SU-DHL-6 (cell line): ENCODE measurements around the gene CNP.
"Not testable (repeated sequence)": the region's sequence is repeated elsewhere in the genome, so short reads cannot be mapped to it uniquely, and the experiment has no call there.

ENCODE experiments used
- H2AFZ ChIP-seq: fragments of 200-600 bp; sonication (generic); 2 replicates; pipeline ENCODE4 v1.6.1; 2014; ENCODE audit warnings: low read depth, mild to moderate bottlenecking, moderate library complexity, mixed read lengths, antibody characterized with exemption, low read length; ENCODE audit not compliant: severe bottlenecking
- H3F3A ChIP-seq: fragments of 200-600 bp; shearing (Covaris generic); 2 replicates; pipeline ENCODE4 v1.6.0; 2016; ENCODE audit warnings: antibody characterized with exemption, mild to moderate bottlenecking; ENCODE audit not compliant: insufficient read depth
- H3K27ac ChIP-seq: fragments of 200-600 bp; sonication (generic); 2 replicates; pipeline ENCODE4 v1.5.1; 2016; ENCODE audit warnings: low read depth, mild to moderate bottlenecking, low read length, moderate library complexity, mixed read lengths
- H3K27me3 ChIP-seq: fragments of 200-600 bp; sonication (generic), shearing (Covaris generic); 2 replicates; pipeline ENCODE4 v1.6.0; 2014; ENCODE audit warnings: mild to moderate bottlenecking, low read length
- H3K36me3 ChIP-seq: fragments of 200-600 bp; sonication (generic); 2 replicates; pipeline ENCODE4 v1.6.1; 2014; ENCODE audit warnings: mild to moderate bottlenecking, low read length, mixed read lengths
- H3K4me2 ChIP-seq: fragments of 300-600, 200-600 bp; shearing (Covaris generic), sonication (generic); 2 replicates; pipeline ENCODE4 v1.6.0; 2014; ENCODE audit warnings: low read length, low read depth, mild to moderate bottlenecking; ENCODE audit not compliant: poor library complexity, severe bottlenecking
- H3K4me3 ChIP-seq: fragments of 200-600 bp; sonication (generic); 2 replicates; pipeline ENCODE4 v1.5.1; 2014; ENCODE audit warnings: antibody characterized with exemption, low read length, mild to moderate bottlenecking, mixed read lengths; ENCODE audit not compliant: insufficient read depth, poor library complexity, severe bottlenecking
- H3K79me2 ChIP-seq: fragments of 200-600 bp; sonication (generic); 2 replicates; pipeline ENCODE4 v1.6.1; 2014; ENCODE audit warnings: mild to moderate bottlenecking, low read length, moderate library complexity; ENCODE audit not compliant: insufficient read depth
- H3K9ac ChIP-seq: fragments of 200-600 bp; sonication (generic); 2 replicates; pipeline ENCODE4 v1.7.0; 2014; ENCODE audit warnings: mild to moderate bottlenecking, low read length
- H3K9me2 ChIP-seq: fragments of 200-600 bp; sonication (generic); replicated peaks from 2 replicates; pipeline ENCODE4 v1.6.1; 2014; ENCODE audit warnings: low read length; ENCODE audit not compliant: insufficient read depth
- H3K9me3 ChIP-seq: fragments of 200-600 bp; sonication (generic); 2 replicates; pipeline ENCODE4 v1.6.1; 2014; ENCODE audit warnings: low read length, mixed read lengths; ENCODE audit not compliant: insufficient read depth
- H4K20me1 ChIP-seq: fragments of 200-600 bp; sonication (generic); 2 replicates; pipeline ENCODE4 v1.6.1; 2014; ENCODE audit warnings: low read depth, mild to moderate bottlenecking, antibody characterized with exemption, low read length, moderate library complexity, mixed read lengths
- EZH2phosphoT487 ChIP-seq: fragments of 200-600 bp; sonication (generic), shearing (Covaris generic); conservative IDR thresholded peaks from 2 replicates; pipeline ENCODE4 v1.6.1; 2018; ENCODE audit warnings: mild to moderate bottlenecking, antibody characterized with exemption, low read length, moderate library complexity, mixed read lengths
- TF ChIP-seq, protein P1 (sequence below): fragments of 200-600 bp; sonication (generic); IDR thresholded peaks from one replicate; pipeline ENCODE4 v1.5.1; 2017; ENCODE audit warnings: antibody characterized with exemption, mild to moderate bottlenecking, low read length, moderate library complexity; ENCODE audit not compliant: insufficient read depth, poor library complexity, severe bottlenecking

Gene CNP

DNA sequence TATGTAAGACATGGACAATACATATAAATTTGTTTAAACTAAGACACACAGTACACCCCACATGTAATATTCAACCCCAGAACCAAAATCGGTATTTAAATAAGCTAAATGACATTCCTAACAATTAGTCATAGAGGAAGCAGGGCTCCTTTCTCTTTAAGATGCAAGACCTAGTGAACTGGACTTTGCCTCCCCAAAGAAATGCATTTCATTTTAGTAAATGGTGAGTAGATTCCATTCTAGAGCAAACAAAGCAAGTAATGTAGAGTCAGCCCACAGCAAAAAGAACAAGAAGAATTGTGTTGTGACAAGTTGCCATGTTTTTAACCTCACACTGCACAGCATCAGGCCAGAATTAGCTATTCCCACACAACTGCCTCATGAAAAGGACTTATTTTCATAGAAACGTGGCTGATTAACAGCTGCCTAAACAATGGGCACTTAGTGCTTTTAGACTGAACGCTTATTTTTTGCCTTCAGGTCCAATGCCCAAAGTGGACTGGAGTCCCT is 36.3 kb downstream of the CNP start:
- peaks cover 73% of the 10 kb centered on the region for H3K79me2 ChIP-seq
- H3K4me2 ChIP-seq, result no peak overlapping the region
- H3K9ac ChIP-seq, result no peak overlapping the region
- no peak overlapping the region for H3K27ac ChIP-seq
- no peaks in the 10 kb centered on the region for H3K9me3 ChIP-seq
- H3K4me3 ChIP-seq, result no peak overlapping the region
- peaks cover 7% of the 10 kb centered on the region; the same call in 1 of the 2 replicates for H3F3A ChIP-seq
- TF ChIP-seq EZH2phosphoT487, result no peak
- TF ChIP-seq, protein P1, sequence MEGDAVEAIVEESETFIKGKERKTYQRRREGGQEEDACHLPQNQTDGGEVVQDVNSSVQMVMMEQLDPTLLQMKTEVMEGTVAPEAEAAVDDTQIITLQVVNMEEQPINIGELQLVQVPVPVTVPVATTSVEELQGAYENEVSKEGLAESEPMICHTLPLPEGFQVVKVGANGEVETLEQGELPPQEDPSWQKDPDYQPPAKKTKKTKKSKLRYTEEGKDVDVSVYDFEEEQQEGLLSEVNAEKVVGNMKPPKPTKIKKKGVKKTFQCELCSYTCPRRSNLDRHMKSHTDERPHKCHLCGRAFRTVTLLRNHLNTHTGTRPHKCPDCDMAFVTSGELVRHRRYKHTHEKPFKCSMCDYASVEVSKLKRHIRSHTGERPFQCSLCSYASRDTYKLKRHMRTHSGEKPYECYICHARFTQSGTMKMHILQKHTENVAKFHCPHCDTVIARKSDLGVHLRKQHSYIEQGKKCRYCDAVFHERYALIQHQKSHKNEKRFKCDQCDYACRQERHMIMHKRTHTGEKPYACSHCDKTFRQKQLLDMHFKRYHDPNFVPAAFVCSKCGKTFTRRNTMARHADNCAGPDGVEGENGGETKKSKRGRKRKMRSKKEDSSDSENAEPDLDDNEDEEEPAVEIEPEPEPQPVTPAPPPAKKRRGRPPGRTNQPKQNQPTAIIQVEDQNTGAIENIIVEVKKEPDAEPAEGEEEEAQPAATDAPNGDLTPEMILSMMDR, result no peak
- H4K20me1 ChIP-seq, result peaks cover 11% of the 10 kb centered on the region; the same call in 1 of the 2 replicates
- H3K27me3 ChIP-seq, result no peaks in the 10 kb centered on the region
- H3K36me3 ChIP-seq, result peaks cover 15% of the 10 kb centered on the region; the same call in 1 of the 2 replicates
- H2AFZ ChIP-seq, result no peak overlapping the region
- H3K9me2 ChIP-seq, result no peaks in the 10 kb centered on the region

DNA sequence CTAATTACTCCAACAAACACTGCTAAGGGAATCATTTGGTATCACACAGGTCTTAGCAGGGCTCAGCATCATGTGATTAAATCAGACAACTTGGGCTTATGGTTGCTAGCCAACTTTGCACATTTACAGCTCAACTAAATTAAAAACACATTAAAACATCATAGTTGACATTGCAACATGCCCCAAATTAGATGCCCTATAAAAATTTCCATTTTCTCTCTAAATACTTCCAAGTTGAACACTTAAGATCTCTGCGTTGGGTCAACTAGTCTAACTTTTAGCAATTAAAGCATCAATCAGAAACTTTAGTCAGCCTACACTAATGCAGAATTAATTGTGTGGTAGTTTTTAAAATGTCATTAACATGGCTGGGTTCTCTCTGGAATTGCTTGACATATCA is 38.6 kb downstream of the CNP start:
- peaks cover 11% of the 10 kb centered on the region; the same call in 1 of the 2 replicates for H4K20me1 ChIP-seq
- H3K36me3 ChIP-seq, result peaks cover 15% of the 10 kb centered on the region; the same call in 1 of the 2 replicates
- no peaks in the 10 kb centered on the region for H3K9me2 ChIP-seq
- H3K4me3 ChIP-seq, result no peak overlapping the region
- H3K9ac ChIP-seq, result no peak overlapping the region
- no peaks in the 10 kb centered on the region for H3F3A ChIP-seq
- no peak overlapping the region for H3K4me2 ChIP-seq
- H2AFZ ChIP-seq, result no peak overlapping the region
- H3K27ac ChIP-seq, result no peak overlapping the region
- peaks cover 96% of the 10 kb centered on the region for H3K79me2 ChIP-seq
- no peaks in the 10 kb centered on the region for H3K9me3 ChIP-seq
- H3K27me3 ChIP-seq, result no peaks in the 10 kb centered on the region
- no peak for TF ChIP-seq EZH2phosphoT487
- TF ChIP-seq, protein P1, result no peak

DNA sequence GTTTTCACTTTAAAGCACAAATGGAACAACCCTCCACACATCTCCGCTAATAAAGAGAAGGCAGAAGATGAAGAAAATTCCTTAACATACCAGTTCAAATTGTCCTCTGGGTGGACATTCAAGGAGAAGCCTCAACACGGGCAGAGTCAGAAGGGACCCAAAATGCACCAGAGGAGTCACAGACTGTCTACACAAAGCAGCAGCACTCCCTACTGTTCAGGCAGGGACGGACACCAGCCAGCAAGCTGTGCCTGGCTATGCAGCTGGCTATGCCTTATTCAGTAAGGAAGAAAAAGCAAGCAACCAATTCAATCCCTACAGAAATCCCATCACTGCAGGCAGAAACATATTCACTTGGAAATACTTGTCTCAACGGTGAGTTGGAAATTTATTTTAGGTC is 42.6 kb downstream of the CNP start:
- no peak overlapping the region for H3K27ac ChIP-seq
- H3K9me2 ChIP-seq, result no peaks in the 10 kb centered on the region
- TF ChIP-seq EZH2phosphoT487, result no peak
- TF ChIP-seq, protein P1, result no peak
- H3K4me2 ChIP-seq, result no peak overlapping the region
- H3K9me3 ChIP-seq, result no peaks in the 10 kb centered on the region
- H3K4me3 ChIP-seq, result no peak overlapping the region
- H3K27me3 ChIP-seq, result no peaks in the 10 kb centered on the region
- no peak overlapping the region for H2AFZ ChIP-seq
- no peaks in the 10 kb centered on the region for H3K36me3 ChIP-seq
- 0 out of 2 replicates have a peak, but pooled peaks cover 3% of the 10 kb centered on the region for H3F3A ChIP-seq
- peaks cover 99% of the 10 kb centered on the region for H3K79me2 ChIP-seq
- H4K20me1 ChIP-seq, result peaks cover 20% of the 10 kb centered on the region
- H3K9ac ChIP-seq, result no peak overlapping the region

DNA sequence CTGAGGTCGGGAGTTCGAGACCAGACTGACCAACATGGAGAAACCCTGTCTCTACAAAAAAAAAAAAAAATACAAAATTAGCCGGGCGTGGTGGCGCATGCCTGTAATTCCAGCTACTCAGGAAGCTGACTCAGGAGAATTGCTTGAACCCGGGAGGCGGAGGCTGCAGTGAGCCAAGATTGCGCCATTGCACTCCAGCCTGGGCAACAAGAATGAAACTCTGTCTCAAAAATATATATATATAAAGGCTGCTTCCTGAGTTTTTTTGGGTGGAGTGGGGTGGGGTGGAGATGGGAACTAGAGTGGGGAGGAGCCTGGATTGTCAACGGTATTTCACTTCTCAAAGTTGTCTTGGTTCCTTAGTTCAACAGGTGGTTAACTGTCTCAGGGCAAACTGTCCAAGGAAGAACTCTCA is 43.7 kb downstream of the CNP start:
- H3K4me2 ChIP-seq, H3K27ac ChIP-seq: not testable (repeated sequence)
- peaks cover 20% of the 10 kb centered on the region for H4K20me1 ChIP-seq

More for the DNA sequence above, 43.7 kb downstream of the CNP start:
- peaks cover 99% of the 10 kb centered on the region for H3K79me2 ChIP-seq
- not testable (repeated sequence) for H3F3A ChIP-seq, H3K9me3 ChIP-seq, H3K4me3 ChIP-seq, H3K9ac ChIP-seq, H3K9me2 ChIP-seq, H2AFZ ChIP-seq, H3K27me3 ChIP-seq, H3K36me3 ChIP-seq
